Hypothalamus (tissue), 51 donors: ENCODE data around the gene DIP2C.

Experiments used
- DNase-seq, 51 donors: peaks; one replicate each; lab custom pipeline; 2025; lab: John Stamatoyannopoulos, UW

DIP2C gene

DNA sequence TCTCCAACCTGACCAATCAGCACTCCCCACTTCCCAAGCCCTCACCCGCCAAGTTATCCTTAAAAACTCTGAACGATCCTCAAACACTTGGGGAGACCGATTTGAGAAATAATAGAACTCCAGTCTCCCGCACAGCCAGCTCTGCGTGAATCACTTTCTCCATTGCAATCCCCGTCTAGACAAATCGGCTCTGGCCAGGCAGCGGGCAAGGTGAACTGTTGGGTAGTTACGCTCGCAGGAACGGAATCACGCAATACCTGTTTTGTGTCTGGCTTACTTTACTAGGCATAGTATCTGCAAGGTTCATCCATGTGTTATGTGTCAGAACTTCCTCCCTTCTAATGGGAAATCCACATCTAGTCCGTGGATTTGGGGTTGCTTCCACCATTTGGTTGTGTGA, 282.5 kb downstream of the DIP2C start:
- no peak for DNase-seq

DNA sequence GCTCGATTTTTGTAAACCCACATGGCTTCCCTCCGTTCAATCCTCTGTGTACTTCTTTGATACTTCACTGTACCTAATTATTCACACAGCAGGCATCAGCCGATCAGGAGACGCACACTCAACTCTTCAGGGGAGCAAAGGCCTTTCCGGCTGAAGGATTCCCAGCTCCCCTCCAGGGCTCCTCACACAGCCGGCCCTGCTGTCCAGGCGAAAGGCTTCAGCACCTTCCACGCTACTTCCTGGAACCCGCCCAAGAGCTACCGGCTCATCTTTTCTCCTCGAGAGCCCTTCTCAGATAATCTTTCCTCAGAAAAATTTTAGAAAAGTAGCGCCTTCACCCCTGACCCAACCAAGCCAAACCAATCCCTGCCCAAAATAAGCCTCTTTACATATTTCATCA, 283.8 kb downstream of the DIP2C start:
- DNase-seq: no peak

DNA sequence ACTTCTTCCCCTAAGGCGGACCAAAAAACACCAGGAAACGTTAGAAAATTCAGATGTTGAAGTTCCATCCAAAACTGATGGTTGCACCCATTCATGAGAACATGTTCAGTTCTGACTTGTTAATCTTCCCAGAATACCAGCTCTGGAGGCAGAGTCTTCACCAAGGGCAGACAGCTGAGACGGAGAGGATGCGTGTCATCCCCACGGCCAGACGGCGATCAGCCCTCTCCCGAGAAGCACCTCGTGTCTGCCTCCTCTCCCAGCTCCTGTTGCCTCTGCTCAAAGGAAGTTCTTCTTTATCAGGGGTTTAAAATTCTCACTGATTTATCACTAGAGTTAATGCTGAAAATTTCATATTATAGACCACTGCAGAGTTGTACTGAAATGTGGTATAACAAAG, 284.5 kb downstream of the DIP2C start:
- no peak for DNase-seq

DNA sequence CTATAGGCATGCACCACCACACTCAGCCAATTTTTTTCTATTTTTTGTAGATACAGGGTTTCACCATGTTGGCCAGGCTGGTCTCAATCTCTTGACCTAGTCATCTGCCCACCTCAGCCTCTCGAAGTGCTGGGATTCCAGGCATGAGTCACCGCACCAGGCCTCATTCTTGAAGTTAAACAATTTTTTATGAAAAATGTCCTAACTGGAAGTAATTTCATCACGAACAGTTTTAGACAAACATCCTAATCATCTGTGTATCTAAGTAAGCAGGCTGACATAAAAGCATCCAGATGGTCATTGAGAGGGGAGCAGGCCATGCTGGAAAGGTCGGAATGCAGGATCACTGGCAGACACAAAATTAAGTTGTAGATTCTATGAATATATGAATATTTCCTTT, 285.1 kb downstream of the DIP2C start:
- DNase-seq: no peak

DNA sequence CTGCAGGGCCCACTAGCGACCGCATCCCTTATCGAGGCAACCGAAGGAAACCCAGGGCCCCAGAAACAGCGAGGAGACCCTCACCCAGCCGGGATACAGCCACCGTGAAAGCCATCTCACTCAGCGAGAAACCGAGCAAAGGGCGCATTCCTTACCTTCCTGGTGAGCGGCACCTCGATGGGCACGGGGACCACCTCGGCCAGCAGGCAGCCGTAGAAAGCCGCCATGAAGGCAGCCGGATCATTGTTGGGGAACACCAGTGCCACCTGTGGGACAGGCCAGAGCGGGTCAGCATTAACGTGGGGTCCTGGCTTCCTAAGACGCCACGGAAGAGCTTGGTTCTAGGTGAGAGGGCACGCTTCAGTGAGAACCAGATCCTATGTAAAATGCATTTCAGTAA, 290.5 kb downstream of the DIP2C start:
- DNase-seq: no peak

DNA sequence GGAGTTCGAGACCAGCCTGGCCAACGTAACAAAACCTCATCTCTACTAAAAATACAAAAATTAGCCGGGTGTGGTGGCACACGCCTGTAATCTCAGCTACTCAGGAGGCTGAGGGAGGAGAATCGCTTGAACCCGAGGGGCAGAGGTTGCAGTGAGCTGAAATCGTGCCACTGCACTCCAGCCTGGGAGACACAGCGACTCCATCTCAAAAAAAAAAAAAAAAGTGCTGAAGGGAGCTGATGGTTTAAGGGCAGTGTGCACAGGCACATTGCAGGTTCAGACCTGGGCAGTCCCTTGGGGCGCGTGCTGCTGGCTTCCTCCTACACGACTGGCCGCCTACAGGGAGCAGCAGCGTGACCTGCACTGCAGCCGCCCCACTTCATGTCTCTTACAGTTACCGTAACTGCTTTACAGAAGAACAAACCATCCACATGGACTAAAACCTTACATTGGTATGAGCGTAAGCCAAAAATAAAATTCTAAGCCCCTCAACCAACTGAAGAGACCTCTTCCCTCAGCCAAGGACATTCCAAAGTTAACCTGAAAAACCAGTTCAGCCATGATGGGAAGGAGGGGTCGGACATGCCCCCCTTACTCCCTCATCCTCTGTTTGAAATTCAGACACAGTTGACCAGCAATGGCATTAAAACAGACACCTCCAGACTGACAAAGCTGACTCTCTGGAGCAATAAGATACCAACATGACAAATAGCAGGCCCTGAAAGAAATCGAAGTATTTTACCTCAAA, 292.0 kb downstream of the DIP2C start:
- DNase-seq: no peak

DNA sequence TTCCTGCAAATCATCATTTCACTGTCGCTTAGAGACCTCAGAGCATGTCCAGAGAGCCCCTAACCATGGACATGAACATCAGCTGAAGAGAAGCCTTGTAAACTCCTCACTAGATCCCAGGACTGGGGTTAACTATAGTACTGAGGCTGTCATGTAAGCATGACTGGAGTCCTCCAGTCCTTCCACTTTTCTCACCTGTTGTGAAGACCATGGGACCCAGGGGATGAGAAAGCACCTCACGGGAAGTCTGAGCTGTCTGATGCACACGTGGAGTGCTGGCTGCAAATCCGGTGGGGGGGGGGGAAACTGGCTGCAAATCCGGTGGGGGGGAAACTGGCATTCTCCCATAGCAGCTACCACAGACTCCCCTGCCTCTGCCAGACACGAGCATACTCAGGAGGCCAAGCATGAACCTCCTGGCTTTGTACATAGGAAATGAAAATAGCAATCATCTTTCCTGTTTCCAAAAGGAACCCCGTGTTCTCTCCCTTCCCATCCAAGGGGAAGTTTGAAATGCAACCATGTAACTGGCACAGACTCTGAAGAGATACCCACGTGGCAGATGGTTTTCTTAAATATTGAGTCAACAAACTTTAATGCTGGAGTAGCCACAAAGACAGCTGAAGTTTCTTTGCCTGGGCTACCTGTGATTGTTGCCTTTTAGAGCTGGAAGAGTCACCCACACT, 292.8 kb downstream of the DIP2C start:
- no peak for DNase-seq

DNA sequence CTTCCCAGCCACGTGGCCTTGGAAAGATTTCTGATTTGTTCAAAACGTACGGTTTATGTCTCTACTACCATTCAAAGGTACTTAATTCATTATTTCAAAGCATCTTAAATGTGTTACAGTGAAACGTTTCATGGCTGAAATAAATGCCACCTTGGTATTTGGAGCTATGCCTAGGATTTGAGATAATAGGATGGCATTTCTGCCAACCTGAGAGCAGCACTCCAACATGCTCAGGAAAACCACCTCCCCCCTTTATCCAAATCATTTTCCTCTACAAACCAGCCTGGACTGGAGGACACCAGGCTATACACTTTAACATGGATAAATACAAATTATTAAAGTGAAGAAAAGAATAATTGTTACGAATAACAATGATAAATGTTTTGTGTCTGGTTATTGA, 293.4 kb downstream of the DIP2C start:
- no peak for DNase-seq

DNA sequence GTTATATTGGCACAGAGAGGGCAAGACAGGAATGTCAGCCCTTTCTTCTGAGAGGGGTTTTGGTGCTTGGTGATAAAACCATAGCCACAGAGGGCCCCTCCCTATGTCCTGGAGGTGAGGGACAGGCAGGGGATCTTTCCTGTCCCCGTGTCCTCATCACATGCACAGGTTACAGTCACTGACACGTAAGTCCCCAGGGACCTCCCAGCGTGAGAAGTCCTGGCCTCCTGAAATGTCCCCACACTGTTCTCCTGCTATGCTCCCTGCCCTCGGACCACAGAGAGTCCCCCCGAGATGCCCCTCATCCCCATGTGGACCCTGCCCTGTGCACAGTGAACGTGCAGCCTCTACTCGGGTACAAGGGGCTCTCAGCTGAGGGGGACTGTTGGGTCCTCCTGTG, 293.8 kb downstream of the DIP2C start:
- DNase-seq: no peak

DNA sequence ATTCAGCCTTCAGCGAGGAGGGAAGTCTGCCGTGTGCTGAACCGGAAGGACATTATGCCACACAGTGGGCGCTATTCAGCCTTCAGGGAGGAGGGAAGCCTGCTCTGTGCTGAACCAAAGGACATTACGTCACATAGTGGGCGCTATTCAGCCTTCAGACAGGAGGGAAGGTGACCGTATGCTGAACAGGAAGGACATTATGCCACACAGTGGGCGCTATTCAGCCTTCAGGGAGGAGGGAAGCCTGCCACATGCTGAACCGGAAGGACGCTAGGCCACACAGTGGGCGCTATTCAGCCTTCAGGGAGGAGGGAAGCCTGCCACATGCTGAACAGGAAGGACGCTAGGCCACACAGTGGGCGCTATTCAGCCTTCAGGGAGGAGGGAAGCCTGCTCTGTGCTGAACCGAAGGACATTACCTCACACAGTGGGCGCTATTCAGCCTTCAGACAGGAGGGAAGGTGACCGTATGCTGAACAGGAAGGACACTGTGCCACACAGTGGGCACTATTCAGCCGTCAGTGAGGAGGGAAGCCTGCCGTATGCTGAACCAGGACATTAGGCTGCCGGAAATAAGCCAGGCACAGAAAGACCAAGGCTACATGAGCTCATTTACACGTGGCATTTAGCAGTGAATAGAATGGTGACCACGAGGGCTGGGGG, 294.9 kb downstream of the DIP2C start:
- DNase-seq: peak in 47 of 51 donors; percentile 21 to 96 (median 76)

DNA sequence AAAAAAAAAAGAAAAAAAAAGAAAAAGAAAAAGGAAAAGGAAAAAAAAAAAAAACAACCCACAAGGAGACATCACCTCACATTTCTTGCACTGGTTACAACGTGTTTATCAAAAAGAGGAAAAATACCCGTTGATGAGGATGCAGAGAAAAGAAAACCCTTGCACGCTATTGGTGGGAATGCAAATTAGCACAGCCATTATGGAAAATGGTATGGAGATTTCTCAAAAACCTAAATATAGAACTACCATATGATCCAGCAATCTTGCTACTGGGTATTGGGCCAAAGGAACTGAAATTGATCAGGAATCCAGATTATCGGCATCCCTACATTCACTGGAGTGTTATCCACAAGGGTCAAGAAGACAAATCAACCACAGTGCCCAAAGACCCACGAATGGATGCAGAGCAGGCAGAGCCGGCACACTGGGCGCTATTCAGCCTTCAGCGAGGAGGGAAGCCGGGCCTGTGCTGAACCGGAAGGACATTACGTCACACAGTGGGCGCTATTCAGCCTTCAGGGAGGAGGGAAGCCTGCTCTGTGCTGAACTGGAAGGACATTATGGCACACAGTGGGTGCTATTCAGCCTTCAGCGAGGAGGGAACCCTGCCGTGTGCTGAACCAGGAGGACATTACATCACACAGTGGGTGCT, 295.6 kb downstream of the DIP2C start:
- DNase-seq: peak in 3 of 51 donors; percentile 57 to 81 (median 78)

DNA sequence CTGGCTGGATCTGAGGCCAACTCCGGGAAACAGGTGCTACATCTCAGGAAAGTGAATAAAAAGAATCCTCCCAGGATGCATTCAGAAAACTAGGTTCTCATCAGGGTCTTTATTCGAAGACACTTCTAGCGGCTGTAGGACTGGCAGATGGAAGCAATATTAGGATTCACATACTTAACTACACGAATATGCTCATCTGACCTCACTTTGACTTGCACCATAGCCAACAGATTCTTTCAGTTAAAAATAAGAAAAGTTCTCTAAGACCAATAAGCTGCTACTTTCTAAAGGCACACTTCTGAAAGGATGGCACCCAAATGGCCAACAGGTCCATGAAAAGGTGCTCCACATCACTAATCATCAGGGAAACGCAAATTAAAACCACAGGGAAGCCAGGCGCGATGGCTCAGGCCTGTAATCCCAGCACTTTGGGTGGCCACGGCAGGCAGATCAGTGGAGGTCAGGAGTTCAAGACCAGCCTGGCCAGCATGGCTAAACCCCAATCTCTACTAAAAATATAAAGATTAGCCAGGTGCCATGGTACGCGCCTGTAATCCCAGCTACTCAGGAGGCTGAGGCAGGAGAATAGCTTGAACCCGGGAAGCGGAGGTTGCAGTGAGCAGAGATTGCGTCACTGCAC, 296.2 kb downstream of the DIP2C start:
- no peak for DNase-seq

DNA sequence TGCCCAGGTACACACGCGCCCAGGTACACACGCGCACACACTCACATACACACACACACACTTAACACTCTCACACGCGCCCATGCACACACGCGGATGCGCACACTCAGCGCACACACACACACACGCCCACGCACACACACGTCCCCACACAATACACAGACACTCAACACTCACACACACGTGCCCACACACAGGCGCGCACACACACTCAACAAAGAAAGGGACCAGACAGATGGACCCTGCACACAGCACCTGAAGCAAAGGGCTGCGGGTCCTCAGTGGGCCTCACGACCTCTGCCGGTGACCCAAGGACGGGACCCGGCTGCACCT, 296.8 kb downstream of the DIP2C start:
- no peak for DNase-seq

DNA sequence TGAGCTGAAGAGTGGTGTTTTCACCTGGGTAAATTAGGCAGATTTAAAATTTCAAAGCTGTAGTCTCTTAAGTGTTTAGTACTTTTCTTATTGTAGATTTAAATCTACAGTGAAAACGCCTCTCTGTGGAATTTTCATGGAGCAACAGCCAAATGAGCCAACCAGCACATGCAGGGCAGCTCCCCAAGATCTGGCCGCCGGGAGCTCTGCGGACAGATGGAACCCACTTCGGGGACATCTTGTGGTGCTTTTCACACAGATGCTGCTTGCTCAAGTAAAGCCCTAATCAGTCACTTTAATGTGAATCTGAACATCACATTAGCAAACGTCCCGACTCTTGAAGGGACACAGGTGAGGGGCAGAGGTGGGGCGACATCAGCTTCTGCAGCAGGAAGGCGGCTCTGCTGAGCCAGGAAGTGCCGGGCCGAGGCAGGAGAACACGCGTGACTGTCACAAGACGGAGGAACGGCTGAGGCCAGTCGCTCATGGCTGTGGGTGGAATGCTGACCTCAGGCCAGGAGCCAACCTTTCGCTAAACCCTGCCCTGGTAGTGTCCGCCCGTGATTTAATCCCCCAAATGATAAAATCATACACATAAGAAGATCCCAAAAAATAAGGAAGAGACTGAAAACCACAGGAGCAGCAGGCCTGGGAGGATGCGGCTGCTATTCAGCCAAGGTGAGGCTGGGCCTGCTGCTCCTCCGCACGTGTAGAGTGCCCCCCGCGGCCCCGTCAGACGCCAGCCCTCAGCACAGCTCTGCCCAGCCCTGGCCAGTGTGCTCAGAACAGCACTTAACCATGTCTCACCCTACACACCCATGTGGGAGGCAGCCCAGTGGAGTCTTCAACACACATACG, 297.4 kb downstream of the DIP2C start:
- DNase-seq: no peak

DNA sequence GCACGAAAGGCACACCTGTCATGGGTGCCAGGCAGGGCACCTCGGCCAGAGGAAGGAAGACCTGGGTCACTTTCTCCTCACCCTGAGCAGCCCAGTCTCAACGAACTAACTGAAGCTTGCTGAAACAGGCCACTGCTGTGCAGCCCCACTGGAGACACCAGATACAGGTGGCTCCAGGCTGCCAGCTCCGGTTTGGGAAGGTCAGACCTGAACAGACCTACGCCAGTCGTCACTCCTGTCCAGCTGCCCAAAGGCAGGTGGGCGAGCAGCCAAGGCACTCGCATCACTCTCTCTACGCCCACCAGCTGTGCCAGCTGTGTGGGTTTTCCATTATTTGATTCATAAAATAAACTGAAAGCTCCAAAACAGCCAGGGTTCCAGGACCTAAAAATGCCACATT, 298.2 kb downstream of the DIP2C start:
- no peak for DNase-seq

DNA sequence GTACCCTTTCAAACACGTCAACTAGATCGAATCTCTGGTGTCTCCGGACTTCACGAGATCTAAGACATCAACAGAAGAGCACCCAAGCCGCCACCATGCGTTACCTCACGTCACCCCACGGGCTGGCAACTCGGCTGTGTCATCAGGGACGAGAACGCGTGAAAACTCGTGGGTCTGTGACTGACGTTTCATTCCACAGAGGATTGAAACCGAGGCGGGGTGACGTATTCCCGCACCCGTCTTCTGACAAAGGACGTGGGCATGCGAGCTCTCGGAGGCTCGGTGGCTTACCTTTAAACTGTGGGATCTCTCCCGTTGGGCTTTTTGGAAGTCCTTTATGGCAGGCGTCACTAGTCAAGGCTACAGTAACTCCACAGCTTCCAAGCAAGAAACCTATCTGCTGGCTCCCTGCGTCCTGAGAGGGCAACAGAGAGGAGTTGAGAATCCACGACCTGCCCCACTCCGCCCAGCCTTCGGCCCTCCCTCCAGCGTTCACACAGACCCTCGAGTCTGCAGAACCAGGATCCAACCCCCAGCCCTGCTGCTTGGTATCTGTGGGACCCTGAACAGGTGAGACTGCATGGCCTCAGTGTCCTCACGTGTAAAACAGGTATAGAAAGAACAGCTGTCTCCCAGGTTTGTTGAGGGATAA, 298.9 kb downstream of the DIP2C start:
- DNase-seq: no peak

DNA sequence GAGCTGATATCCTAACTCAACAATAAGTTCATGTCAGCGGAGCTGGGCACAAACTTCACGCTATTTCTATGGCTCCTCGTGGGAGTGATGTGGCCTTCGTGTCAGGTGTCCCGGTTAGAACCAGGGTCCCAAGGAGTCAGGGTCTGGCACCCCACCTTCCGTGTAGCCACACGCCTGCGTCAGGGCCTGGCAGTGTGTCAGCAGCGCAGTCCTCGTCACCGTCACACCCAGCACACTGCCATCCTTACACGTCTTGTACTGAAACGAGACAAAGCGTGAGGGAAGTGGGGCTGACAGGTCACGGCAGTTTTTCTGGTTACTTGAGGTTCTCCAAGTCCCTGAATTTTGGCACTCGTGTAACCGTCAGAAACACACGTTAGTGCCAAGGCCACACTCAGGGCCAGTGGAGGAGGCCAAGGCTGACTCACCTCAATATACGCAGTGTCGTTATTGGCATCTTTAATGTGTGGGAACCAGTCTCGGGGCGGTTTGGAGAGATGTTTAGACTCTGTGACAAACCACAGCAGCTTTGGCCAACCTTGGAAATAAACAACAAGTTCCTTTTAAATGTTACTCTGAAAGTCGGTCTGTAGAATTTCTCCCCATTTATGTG, 299.5 kb downstream of the DIP2C start:
- DNase-seq: no peak

DNA sequence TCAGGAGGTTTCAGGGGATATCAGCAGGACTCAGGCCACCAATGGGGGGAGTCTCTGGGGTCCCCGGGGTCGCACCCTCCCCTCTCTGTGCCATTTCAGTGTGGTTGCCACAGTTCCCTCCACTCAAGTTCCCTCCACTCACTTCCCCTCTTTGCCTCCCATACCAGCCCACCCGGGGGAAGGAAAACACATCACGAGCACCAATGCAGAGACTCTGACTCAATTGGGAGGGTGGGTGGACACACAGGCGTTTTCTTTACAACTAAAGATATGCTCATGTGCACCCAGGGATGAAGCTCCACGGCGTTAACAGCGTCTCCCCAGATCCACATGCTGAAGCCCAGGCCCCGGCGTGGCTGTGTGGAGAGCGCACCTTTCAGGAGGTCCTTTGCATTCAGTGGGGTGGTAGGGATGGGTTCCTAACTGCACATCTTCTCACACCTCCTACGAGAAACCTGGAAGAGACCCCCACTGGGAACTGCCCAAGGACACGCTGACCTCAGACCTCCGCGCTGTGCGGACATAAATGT, 300.1 kb downstream of the DIP2C start:
- DNase-seq: no peak

DNA sequence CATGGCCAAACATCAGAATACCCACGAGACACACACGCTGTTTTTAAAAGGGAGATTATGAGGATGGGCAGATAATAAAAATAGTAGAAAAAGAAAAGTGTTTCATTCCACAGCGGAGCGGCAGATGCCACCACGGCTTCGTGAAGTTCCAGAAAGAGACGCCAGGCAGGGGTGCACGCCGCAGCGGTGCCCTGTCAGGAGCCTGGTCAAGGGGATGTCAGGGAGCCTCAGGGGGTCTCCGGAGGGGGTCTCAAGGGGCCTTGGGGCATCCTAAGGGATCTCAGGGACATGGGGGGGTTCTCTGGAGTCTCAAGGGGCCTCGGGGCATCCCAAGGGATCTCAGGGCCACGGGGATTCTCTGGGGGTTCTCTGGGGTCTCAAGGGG, 300.8 kb downstream of the DIP2C start:
- no peak for DNase-seq
